Muscle of back (tissue), 11 donors: ENCODE results near the gene RAPGEF6. TPM values are rescaled to one million over a fixed set of nuclear protein-coding genes. Genes with fewer than 3 reads are reported as not detected.
"Not testable (repeated sequence)": the region's sequence is repeated elsewhere in the genome, so short reads cannot be mapped to it uniquely, and the experiment has no call there.

ENCODE experiments used
- DNase-seq, 3 donors: peaks; one replicate each; pipeline versions ENCODE4 v3.0.0 to v3.0.0-alpha.2; 2013
- polyA plus RNA-seq, 10 donors: library from polyadenylated mRNA; unstranded; fragments of 120-200 nt; gene quantifications; one replicate each; pipeline ENCODE4 v1.2.1, GENCODE V29; 2013; ENCODE audit not compliant: insufficient read length in 10 of 10

Gene RAPGEF6
- polyA plus RNA-seq, 10 donors = 6.0 to 12.1 (median 9.7) TPM

DNA sequence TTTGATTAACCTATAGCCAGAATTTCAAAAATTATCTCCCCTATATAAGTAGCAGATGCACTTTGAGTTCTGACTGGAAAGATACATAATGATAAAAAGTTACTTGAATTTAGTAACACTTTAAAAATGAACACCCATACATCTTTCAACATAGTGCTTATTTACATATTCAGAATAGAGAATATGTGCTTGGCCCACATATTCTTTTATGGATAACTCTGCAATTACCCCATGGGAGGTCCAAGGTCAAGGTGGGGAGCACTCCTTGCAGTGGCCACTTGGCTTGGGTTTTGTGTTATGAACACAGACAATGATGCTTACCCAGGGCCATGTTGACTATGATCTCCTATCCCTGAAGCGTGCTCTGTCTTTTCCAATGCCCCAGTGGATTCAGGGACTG is 201.9 kb downstream of the RAPGEF6 start:
- DNase-seq = no peak

- DNase-seq = no peak
These were observed 203.2 kb downstream of the RAPGEF6 start for GRCh38 chr5:131431794-131432193.

DNA sequence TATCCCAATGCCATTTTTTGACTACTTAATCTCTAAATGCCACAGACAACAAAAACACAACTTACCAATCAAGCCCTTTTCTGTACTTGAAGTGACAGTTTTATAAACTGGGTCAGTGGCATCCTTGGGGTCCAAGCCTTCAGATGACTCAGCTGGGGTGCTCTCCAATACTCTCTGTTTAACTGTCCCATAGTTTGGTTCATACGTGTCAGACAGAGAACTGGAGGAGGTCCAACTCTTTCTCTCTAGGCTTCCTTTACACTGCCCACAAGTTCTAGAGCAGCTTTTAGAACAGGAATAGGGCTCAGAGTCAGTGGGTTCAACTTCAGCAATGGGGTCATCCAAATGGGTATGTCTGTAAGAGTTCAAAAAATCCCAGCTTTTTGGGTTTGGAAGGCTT is 204.2 kb downstream of the RAPGEF6 start:
- no peak for DNase-seq

- DNase-seq = no peak
These were observed 209.0 kb downstream of the RAPGEF6 start for GRCh38 chr5:131426011-131426410.

DNA sequence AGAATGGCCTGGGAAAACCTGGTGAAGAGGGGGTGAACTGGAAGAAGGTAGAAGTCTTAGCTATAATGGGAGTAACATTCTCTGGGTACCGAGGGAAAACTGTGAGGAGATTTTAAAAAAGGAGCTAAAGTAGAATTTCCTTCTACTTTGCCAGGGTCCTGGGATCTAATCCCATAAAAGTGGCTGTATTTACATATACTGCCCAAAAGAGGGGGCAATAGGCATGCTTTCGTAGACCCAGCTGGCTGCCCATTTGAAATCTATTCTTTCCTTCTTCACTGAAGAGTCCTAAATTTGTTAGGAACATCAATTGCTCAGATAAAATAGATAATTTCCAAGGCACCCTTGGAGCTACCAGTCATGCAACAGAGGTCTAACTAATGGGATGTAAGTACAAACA is 212.0 kb downstream of the RAPGEF6 start:
- DNase-seq = peak in 2 of 3 donors; percentile 10 to 14

DNA sequence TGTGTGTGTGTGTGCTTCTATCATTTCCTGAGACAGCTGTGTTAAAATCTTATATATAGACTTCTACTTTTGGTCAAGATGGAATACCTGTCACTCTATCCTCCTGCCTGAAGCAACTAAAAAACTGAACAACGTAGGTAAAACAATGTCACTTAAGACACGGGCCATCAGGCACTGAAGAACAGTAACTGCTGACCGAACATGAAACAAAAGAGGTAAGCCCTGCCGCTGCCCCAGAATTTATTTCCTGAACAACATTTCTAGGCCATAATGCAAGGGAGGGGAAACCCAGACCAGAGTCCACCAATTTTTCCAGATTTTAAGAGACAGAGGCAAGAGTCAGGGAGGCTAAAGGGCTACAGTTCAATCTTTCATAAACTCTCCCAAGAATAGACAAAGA is 215.2 kb downstream of the RAPGEF6 start:
- DNase-seq = no peak

DNA sequence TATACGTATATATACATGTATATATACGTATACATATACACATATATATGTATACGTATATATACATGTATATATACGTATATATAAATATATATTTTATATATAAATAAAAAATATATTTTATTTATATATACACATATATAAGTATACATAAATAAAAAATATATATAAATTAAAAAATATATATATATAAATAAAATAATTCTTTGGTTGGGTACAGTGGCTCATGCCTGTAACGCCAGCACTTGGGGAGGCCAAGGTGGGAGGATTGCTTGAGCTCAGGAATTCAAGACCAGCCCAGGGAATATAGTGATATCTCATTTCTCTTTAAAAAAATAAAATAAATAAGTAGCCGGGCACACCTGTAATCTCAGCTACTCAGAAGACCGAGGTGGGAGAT is 216.2 kb downstream of the RAPGEF6 start:
- DNase-seq = no peak

DNA sequence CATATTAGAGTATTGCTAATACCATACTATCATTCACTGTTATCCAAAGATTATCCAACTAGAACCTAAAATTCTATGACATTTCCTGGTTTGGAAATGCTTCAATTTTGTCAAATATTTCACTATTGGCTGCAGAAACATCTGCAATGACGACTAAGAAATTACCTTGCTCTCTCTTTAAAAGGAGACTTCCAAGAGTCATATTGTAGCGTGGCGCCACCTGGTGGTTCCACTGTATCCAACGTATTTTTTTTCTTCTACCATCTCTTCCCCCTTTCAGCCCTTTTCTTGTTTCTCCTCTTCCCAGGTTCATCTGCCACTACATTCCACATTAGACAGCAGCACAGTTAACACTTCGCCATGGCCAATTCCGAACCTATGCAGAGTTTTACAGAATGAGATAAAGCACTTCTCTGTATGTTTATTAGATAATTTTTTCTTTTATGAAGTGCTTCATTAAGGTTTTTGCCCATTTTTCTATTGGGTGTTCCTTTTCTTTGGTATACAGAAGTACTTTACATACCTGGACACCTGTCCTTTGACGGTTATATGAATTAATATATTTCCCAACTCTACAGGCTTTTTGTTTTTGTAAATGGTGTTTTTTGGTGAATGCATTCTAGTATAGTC is 217.7 kb downstream of the RAPGEF6 start:
- DNase-seq = peak; percentile 54 to 84 (median 77)

GRCh38 chr5:131416729-131417128 is 218.3 kb downstream of the RAPGEF6 start:
- DNase-seq = no peak

GRCh38 chr5:131413605-131414559 is 221.1 kb downstream of the RAPGEF6 start:
- DNase-seq = peak in 1 of 3 donors; percentile 20

GRCh38 chr5:131406975-131407638 is 227.9 kb downstream of the RAPGEF6 start:
- no peak for DNase-seq

DNA sequence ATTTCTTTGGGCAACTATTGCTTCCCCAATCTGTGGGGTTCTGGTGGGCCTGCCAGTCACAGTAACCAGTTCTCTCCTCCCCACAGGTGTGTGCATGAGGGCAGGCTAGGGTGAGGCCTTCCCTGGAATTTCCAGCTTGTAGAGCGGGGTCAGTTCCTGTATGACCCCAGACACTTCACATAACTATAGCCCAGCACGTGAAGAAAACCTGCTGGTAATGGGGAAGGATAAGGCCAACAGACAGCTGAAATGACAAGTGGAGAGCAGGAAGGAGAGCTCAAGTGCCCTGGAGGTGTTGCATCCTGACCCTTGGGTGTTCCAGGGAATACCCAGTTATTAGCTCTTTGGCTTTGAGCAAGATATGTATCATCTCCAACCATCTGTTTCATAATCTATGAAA is 229.0 kb downstream of the RAPGEF6 start:
- no peak for DNase-seq

GRCh38 chr5:131405674-131406073 is 229.4 kb downstream of the RAPGEF6 start:
- DNase-seq = no peak

DNA sequence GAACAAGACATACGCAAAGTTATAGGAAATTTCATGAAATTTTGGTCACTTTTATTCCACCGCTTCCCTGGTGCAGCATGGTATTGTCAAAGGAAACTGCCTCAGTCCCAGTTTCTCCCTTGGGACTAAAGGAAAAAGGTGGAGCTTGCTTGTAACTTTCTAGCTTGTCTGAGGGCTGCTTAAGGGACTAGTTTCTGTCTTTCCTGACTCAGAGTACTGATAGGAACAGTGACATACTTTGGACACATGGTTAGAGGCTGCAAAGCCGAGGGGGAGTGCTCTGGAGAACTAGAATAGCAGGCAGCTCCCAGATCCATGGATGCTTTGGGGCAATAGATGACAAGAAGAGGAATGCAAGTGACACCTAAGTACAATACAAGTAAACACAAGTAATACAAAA is 234.4 kb downstream of the RAPGEF6 start:
- DNase-seq = no peak

DNA sequence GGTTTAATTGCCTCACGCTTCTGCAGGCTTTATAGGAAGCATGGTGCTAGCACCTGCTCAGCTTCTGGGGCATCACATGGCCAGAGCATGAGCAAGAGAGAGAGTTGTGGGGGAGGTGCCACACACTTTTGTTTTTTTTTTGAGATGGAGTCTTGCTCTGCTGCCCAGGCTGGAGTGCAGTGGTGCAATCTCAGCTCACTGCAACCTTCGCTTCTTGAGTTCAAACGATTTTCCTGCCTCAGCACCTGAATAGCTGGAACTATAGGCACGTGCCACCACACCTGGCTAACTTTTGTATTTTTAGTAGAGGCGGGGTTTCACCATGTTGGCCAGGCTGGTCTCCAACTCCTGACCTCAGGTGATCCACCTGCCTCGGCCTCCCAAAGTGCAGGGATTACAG is 236.0 kb downstream of the RAPGEF6 start:
- DNase-seq = not testable (repeated sequence)

GRCh38 chr5:131396630-131397273 is 238.3 kb downstream of the RAPGEF6 start:
- no peak for DNase-seq

GRCh38 chr5:131396015-131396414 is 239.0 kb downstream of the RAPGEF6 start:
- no peak for DNase-seq

- DNase-seq = no peak
These were observed 240.9 kb downstream of the RAPGEF6 start for GRCh38 chr5:131394128-131394527.

- no peak for DNase-seq
These were observed 241.5 kb downstream of the RAPGEF6 start for GRCh38 chr5:131393498-131393968.

GRCh38 chr5:131392466-131393095 is 242.4 kb downstream of the RAPGEF6 start:
- DNase-seq = no peak

DNA sequence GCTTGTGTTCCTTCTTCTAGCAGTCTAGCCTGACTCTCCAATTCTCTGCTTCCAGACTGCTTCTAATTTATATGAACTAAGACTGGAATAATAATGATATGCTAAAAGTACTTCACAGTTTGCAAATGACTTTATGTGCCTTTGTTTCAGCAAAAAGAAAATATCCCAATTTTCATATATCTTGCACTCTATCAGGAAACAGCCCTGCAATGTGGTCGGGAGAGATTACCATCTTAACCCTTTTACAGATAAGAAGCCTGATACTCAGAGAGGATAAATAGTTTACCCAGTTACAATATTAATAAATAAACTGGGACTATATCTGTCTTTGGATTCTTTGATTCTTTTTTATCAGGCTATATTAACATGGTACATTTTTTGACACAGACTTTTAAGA is 245.2 kb downstream of the RAPGEF6 start:
- DNase-seq = no peak
